Stimulated activated CD4-positive, alpha-beta T cell treated with anti-CD3 and anti-CD28 coated beads, Interleukin-2, amount 100 ng/mL, for 4 hours (primary cell): ENCODE data around the gene TFEC.
"Not testable (repeated sequence)": the region's sequence is repeated elsewhere in the genome, so short reads cannot be mapped to it uniquely, and the experiment has no call there.

ENCODE experiments used
- DNase-seq: peaks from one replicate; pipeline ENCODE4 v3.0.0-alpha.2; 2020; ENCODE audit warnings: low read depth

Gene TFEC, protein sequence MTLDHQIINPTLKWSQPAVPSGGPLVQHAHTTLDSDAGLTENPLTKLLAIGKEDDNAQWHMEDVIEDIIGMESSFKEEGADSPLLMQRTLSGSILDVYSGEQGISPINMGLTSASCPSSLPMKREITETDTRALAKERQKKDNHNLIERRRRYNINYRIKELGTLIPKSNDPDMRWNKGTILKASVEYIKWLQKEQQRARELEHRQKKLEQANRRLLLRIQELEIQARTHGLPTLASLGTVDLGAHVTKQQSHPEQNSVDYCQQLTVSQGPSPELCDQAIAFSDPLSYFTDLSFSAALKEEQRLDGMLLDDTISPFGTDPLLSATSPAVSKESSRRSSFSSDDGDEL

DNA sequence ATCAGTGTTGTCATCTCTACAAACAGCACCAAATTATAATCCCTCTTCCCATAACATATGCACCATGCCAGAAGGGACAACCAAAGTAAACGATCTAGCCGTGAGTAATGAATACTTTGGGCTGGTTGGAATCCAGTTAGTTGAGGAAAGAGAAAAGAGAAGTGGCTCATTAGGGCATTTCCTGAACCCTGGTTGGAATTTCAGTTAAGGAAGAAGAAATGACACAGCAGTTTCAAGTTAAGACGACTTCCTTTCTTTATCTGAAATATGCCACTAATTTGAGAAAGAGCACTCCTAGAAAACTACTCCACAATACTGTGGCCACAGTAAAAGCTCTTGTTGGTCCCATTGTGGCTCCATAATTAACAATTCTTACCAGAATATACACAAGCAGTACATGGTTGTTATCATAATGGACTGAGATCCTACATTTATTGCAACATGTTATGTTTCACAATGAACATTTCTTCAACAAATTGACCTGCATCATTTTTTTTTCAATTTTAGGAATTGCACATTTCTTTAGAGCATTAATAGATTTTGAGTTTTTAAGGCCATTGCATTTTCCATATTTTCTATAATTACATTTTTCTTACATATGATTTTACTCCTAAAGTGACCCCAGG lies at the start of gene TFEC:
TSS of gene TFEC (minus strand) at position 113 of the 626 bp plus-strand sequence. CDS start 46,322 bp downstream, outside the sequence.
- no peak for DNase-seq

DNA sequence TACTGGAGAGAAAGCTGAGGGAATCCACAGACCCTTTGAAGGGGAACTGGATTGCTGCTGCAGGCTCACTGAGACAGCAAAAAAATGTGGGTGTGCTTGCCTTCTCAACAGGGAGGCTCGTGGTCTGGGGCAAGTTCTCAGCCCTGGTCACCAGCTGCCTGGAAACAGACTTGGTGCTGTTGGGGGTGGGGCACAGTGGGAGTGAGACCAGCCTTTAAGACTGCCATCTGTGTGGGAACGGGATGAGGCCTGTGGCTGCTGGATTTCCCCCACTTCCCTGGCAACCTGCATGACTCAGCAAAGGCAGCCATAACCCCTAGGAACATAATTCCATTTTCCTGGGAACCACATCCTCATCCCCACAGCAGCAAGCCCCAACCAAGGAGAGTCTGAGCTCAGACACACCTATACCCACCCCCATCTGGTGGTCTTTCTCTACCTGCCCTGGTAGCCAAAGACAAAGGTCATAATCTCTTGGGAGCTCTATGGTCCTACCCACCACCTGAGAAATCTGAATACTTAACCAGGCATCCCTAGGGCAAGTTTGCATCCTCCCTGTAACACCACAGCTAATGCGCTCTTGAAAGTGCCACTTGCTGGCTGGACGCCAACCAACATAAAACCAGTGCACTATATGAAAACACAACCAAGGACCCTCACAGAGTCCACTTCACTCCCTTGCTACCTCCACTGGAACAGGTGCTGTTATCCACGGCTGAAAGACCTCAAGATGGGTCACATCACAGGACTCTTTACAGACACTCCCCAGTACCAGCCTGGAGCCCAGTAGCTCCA lies 45.0 kb upstream of the TFEC start:
- no peak for DNase-seq

GRCh38 chr7:116071629-116072028 lies 41.1 kb upstream of the TFEC start:
- no peak for DNase-seq

- DNase-seq, result no peak
Observed at GRCh38 chr7:116064179-116064578, 33.6 kb upstream of the TFEC start.

- DNase-seq, result no peak
Observed at GRCh38 chr7:116062666-116063065, 32.1 kb upstream of the TFEC start.

DNA sequence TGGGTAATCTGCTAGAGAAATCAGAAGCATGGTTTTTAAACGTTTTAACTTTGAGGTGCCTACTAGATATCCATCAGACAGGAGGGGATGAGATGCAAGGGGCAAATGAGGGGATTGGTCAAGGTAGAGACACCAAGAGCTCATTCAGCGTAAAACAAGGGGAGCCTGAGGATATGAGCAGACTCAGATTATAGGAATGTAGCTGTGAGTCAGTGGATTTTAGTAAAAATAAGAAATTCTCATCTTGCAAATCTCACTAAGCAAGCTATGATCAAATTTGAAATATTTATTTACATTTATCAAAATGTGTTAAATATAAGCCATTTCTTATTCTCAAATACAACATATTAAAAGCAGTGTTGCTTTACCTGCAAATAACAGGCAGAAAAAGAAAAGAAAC lies 21.4 kb upstream of the TFEC start:
- no peak for DNase-seq

GRCh38 chr7:116047261-116047660 lies 16.7 kb upstream of the TFEC start:
- not testable (repeated sequence) for DNase-seq

DNA sequence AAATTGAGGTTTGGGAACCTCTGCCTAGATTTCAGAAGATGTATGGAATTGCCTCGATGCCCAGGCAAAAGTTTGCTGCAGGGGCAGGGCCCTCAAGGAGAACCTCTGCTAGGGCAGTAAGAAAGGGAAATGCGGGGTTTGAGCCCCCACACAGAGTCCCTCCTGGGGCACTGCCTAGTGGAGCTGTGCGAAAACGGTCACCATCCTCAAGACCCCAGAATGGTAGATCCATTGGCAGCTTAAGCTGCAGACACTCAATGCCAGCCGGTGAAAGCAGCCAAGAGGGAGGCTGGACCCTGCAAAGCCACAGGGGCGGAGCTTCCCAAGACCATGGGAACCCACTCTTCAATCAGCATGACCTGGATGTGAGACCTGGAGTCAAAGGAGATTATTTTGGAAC lies 15.0 kb upstream of the TFEC start:
- DNase-seq, result no peak

DNA sequence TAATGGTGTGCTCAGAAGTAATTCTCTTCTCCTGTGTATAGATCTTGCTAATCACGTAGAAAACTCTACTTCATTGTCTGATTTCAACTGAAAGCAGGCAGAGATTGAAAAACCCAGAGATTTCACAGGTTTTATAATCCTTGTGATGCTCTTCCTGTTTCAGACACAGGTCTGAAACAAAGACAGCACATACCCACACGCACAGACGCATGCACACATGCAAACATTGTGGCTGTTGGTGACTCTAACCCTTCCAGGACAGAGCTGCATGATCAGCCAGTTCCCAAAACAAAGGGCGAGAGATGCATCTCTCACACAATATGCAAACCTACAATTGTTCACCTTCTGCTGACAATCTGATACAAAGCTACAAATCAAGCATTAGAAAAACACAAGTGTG lies 11.1 kb upstream of the TFEC start:
- DNase-seq, result no peak

GRCh38 chr7:116037401-116037800 lies 6.8 kb upstream of the TFEC start:
- no peak for DNase-seq

DNA sequence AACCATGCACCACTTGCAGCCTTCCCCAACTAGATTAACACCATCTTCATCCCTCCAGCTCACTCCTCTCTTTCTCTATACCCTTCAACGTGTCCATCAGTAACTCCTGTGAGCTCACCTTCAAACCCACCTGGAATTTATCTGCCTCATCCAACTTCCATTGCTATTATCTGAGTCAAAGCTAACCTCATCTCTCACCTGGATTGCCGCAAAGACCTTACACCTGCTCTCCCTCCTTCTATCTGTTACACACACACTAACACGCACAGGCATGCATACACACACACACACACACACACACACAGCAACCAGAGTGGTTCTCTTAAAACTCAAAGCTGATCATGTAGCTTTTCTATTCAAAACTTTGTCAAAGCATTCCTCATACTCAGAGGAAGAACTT lies 3.8 kb upstream of the TFEC start:
- no peak for DNase-seq

- no peak for DNase-seq
Observed at GRCh38 chr7:116032886-116033285, 2.3 kb upstream of the TFEC start.

DNA sequence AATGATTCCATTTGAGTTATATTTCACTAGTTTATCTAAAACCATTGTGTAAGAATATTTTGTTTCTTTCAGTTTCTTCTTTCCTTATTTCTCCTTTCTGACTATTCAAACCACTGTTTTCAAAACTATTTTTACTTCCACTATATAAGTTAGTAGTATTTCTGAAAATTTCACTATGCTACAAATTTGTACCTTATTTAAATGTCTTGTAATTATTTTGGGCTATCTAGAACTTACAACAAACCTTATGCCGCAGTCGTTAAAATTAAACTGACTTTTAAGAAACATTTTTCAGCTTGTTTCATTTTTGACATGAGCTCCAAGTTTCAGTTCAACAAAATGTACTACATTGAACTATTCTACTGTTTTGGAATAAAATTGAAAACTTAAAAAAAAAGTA lies 1.8 kb downstream of the TFEC start:
- no peak for DNase-seq

DNA sequence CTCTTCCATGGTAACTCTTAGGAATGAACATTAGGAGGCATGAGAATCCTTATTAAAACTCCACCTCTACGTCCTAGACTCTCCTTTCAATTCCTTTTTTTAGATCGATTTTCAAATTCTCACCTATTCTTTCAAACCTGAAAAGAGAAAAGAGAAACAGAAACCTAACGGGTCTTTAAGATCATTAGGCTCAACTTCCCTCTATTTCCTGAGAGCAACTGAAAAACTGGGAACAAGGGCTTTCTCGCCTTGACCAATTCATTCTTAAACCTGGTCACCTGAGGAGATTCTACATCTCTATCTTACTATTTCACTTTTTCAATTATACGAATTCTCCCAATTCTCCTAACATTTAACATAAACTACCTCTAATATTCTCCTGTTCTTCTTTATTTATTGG lies 2.8 kb downstream of the TFEC start:
- DNase-seq, result no peak

GRCh38 chr7:116024826-116025809 lies 5.4 kb downstream of the TFEC start:
- DNase-seq, result no peak

GRCh38 chr7:116021237-116021636 lies 9.3 kb downstream of the TFEC start:
- no peak for DNase-seq

GRCh38 chr7:116018731-116019130 lies 11.8 kb downstream of the TFEC start:
- DNase-seq, result no peak

GRCh38 chr7:116013675-116014074 lies 16.9 kb downstream of the TFEC start:
- no peak for DNase-seq

DNA sequence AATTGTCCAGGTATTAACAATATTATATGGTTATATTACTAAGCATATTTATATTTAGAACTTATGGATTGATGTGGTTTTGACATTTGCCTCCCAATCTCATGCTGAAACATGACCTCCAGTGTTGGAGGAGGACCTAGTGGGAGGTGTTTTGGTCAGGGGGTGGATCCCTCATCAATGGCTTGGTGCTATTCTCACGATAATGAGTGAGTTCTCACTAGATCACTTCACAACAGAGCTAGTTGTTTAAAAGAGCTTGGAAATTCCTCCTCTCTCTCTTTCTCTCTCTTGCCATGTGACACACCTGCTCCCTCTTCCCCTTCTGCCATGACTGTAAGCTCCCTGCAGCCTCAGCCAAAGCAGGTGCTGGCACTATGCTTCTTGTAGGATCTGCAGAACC lies 19.0 kb downstream of the TFEC start:
- DNase-seq, result no peak

- not testable (repeated sequence) for DNase-seq
Observed at GRCh38 chr7:116004762-116005161, 25.8 kb downstream of the TFEC start.

DNA sequence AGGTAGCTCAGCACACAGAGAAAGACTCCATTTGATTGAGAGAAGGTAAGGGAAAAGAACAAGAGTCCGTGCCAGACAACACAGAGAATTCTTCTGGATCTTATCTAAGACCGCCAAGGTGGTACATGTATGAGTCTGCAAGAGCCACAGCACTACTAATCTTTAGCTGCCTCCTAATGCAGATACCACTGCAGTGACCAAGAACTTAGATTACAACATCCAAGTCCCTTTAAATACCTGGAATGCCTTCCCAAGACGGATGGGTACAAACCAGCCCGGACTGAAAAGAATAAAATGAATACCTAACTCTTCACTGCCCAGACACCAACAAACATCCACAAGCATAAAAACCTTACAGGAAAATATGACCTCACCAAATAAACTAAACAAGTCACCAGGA lies 33.3 kb downstream of the TFEC start:
- DNase-seq, result no peak

DNA sequence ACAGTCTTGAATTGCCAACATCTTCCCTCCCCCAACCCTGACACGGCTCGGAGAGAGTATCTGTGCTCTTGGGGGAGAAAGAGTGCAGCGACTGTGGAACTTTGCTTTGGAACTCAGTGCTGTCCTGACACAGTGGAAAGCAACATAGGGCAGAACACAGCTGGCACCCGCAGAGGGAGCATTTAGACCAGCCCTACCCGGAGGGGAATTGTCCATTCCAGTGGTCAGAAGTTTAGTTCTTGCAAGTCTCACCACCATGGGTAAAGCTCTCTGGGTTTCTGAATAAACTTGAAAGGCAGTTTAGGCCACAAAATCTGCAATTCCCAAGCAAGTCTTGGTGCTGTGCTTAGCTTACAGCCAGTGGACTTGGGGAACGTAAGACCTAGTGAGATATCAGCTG lies 34.9 kb downstream of the TFEC start:
- no peak for DNase-seq
